Fibroblast of gingiva (primary cell): Measurements from ENCODE around the gene ERN1.

Source experiments
- DNase-seq: peaks from one replicate; pipeline ENCODE4 v3.0.0-alpha.2; 2011; ENCODE audit warnings: low read depth

The ERN1 gene

GRCh38 chr17:64059756-64060155, 70.2 kb downstream of the ERN1 start:
- no peak for DNase-seq

GRCh38 chr17:64058621-64059020, 71.3 kb downstream of the ERN1 start:
- DNase-seq: no peak

GRCh38 chr17:64057701-64058263, 72.2 kb downstream of the ERN1 start:
- DNase-seq: no peak

GRCh38 chr17:64056269-64057005, 73.5 kb downstream of the ERN1 start:
- DNase-seq: no peak

- no peak for DNase-seq
Measured at GRCh38 chr17:64055183-64056142, 74.5 kb downstream of the ERN1 start.

- no peak for DNase-seq
Measured at GRCh38 chr17:64054304-64054703, 75.6 kb downstream of the ERN1 start.

- DNase-seq: no peak
Measured at GRCh38 chr17:64053101-64053500, 76.8 kb downstream of the ERN1 start.

- no peak for DNase-seq
Measured at GRCh38 chr17:64051153-64051552, 78.8 kb downstream of the ERN1 start.

- no peak for DNase-seq
Measured at GRCh38 chr17:64048805-64049204, 81.1 kb downstream of the ERN1 start.

GRCh38 chr17:64045176-64045575, 84.8 kb downstream of the ERN1 start:
- DNase-seq: no peak

- DNase-seq: no peak
Measured at GRCh38 chr17:64042700-64043485, 87.1 kb downstream of the ERN1 start.

GRCh38 chr17:64041912-64042311, 88.0 kb downstream of the ERN1 start:
- no peak for DNase-seq

- no peak for DNase-seq
Measured at GRCh38 chr17:64040206-64040605, 89.7 kb downstream of the ERN1 start.

GRCh38 chr17:64039106-64039400, 90.9 kb downstream of the ERN1 start:
- DNase-seq: no peak

- no peak for DNase-seq
Measured at GRCh38 chr17:64038331-64039105, 91.4 kb downstream of the ERN1 start.

GRCh38 chr17:64037802-64038201, 92.1 kb downstream of the ERN1 start:
- DNase-seq: no peak

GRCh38 chr17:64037180-64037579, 92.8 kb downstream of the ERN1 start:
- DNase-seq: no peak

GRCh38 chr17:64036198-64036922, 93.6 kb downstream of the ERN1 start:
- no peak for DNase-seq

GRCh38 chr17:64032081-64032480, 97.9 kb downstream of the ERN1 start:
- no peak for DNase-seq

GRCh38 chr17:64028874-64029464, 101.0 kb downstream of the ERN1 start:
- DNase-seq: peak; percentile 53
